ENCODE measurements around the gene WDR46.

Gene WDR46

DNA sequence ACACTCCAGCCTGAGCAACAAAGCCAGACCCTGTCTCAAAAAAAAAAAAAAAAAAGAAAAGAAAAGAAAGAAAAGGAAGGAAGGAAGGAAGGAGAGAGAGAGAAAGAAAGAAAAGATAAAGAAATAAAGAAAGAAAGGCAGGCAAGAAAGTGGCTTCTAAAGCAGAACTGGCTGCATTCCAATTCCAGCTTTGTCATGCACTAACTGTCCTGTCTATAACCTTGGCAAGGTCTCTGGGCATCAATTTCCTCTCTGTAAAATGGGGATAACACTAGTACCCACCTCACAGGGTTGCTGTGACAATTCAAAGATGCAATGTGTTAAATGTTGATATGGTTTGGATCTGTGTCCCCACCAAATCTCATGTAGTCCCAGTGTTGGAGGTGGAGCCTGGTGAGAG, 52.7 kb downstream of the WDR46 start:
- TF ChIP-seq, protein P1, sequence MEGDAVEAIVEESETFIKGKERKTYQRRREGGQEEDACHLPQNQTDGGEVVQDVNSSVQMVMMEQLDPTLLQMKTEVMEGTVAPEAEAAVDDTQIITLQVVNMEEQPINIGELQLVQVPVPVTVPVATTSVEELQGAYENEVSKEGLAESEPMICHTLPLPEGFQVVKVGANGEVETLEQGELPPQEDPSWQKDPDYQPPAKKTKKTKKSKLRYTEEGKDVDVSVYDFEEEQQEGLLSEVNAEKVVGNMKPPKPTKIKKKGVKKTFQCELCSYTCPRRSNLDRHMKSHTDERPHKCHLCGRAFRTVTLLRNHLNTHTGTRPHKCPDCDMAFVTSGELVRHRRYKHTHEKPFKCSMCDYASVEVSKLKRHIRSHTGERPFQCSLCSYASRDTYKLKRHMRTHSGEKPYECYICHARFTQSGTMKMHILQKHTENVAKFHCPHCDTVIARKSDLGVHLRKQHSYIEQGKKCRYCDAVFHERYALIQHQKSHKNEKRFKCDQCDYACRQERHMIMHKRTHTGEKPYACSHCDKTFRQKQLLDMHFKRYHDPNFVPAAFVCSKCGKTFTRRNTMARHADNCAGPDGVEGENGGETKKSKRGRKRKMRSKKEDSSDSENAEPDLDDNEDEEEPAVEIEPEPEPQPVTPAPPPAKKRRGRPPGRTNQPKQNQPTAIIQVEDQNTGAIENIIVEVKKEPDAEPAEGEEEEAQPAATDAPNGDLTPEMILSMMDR (IDR thresholded peaks at IDR 0.05; ENCODE audit: extremely low read depth, missing control alignments) = no peak
- DNase-seq (ENCODE audit: low spot score) = no peak

GRCh38 chr6:33235221-33235634, 53.8 kb downstream of the WDR46 start:
- no peak for DNase-seq (ENCODE audit: low spot score)
- TF ChIP-seq, protein P1 (IDR thresholded peaks at IDR 0.05; ENCODE audit: extremely low read depth, missing control alignments) = no peak
